Stimulated activated CD8-positive, alpha-beta memory T cell treated with anti-CD3 and anti-CD28 coated beads, Interleukin-12 subunit alpha, Interleukin-12 subunit beta, amount 100 ng/mL, for 1 hour (primary cell): Measurements from ENCODE around the gene ACADM.
A peak's percentile ranks its signal among the peaks of the same experiment; 100 is the strongest.
"Not testable (repeated sequence)": the region's sequence is repeated elsewhere in the genome, so short reads cannot be mapped to it uniquely, and the experiment has no call there.

Source experiments
- DNase-seq: peaks from one replicate; pipeline ENCODE4 v3.0.0-alpha.2; 2020; ENCODE audit warnings: low read depth

Gene ACADM

GRCh38 chr1:75724472-75725022, at the start of gene ACADM:
ACADM (plus strand) TSS chr1:75724709; CDS start chr1:75724788, 79 bp downstream.
- peak; percentile 68 for DNase-seq

- DNase-seq = no peak
These were observed 47.1 kb upstream of the ACADM start for GRCh38 chr1:75677443-75677842.

GRCh38 chr1:75677964-75678363, 46.5 kb upstream of the ACADM start:
- DNase-seq = not testable (repeated sequence)

- no peak for DNase-seq
These were observed 34.0 kb upstream of the ACADM start for GRCh38 chr1:75690547-75690946.

- no peak for DNase-seq
These were observed 31.0 kb upstream of the ACADM start for GRCh38 chr1:75693551-75693950.

DNA sequence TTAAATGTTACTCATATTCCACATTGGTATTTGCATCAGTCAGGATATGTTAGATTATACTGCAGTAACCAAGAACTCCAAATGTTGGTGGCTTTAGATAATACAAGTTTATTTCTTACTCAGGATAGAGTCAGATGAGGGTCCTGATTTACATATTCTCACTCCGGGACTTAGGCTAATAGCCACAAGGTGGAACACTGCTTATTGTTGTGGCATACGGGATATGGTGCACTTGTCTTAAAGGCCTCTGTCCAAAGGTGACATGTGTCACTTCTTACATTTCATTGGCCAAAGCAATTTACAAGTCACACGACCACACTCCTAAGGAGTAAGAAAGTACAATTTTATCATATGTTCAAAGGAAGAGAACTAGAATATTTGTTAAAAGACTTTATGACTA, 28.5 kb upstream of the ACADM start:
- no peak for DNase-seq

GRCh38 chr1:75707191-75707590, 17.3 kb upstream of the ACADM start:
- no peak for DNase-seq

DNA sequence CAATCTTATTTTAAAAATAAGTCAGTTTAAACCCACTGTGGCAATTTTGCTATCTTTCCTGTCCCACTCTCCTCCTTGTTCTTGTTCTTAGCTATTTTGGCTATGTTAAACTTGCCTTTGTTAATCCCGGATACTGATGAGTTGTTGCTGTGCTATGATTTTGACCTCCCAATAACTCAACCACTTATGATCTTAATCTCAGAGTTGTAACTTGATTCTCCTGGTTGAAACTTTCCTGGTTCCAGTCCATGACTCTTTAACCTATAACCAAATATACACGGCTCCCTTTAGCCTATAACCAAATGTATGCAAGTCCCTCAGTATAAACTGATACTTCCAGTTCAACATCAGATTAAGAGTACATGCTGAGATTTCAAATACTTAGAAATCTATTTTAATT, 15.6 kb upstream of the ACADM start:
- no peak for DNase-seq

GRCh38 chr1:75710832-75711231, 13.7 kb upstream of the ACADM start:
- DNase-seq = no peak

GRCh38 chr1:75711846-75712245, 12.7 kb upstream of the ACADM start:
- no peak for DNase-seq

DNA sequence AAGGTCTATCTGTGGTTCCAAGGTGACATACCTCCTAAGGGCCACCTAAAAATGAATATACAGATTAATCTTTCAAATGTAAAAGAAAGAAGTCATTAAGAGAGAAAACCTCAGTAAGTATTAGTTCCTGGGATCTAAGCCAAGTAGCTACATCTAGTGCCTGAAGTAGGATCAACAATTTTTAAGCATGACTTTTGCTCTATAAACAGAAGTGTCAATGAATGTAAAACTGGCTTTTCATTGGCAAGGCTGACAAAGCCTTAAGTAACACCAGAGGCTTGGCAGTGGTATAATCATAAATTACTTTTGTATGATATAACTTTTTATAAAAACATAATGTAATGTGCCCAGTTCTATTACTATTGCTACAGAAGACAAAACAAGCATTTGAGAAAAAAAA, 12.2 kb upstream of the ACADM start:
- DNase-seq = no peak

GRCh38 chr1:75719810-75720209, 4.7 kb upstream of the ACADM start:
- no peak for DNase-seq

GRCh38 chr1:75720325-75720724, 4.2 kb upstream of the ACADM start:
- DNase-seq = no peak

- DNase-seq = no peak
These were observed 3.7 kb upstream of the ACADM start for GRCh38 chr1:75720820-75721219.

GRCh38 chr1:75722246-75722645, 2.3 kb upstream of the ACADM start:
- not testable (repeated sequence) for DNase-seq

GRCh38 chr1:75722966-75723365, 1.5 kb upstream of the ACADM start:
- no peak for DNase-seq

DNA sequence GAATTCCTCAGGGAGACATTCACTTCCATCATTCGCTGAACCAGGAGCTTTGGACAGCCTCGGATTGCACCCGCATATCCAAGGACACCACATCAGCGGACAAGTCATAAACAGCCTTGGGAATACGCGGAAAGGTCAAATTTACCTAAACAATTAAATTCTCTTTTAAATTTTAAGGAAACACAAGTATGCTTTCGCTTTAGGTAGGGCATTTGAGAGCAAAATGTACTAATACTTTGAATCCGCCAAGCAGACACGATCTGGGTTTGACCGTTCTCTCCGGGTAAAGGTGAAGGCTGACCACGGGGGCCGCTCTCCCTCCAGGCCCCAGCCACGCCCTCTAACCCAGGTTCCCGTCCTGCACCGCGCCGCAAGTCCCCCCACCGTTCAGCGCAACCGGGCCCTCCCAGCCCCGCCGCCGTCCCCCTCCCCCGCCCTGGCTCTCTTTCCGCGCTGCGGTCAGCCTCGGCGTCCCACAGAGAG, 479 bp upstream of the ACADM start:
- DNase-seq = peak; percentile 40

DNA sequence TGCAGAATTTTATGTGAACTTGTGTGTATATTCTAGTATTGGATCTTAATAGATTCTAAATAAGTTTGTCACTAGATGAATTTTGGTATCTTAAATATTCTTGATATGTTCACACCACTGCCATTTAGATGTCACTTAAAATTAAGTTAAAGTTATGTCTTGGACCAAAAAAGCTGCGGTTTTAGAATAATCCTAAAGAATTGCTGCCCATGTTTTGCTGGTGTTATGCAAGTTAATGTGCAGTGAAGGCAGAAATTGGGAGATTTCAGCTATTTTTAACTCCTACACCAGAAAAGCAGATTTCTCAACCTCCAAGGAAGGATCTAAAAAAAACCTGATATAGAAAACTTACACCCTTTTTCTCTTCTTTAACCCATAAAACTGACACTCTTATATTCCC, 757 bp downstream of the ACADM start:
- DNase-seq = no peak

DNA sequence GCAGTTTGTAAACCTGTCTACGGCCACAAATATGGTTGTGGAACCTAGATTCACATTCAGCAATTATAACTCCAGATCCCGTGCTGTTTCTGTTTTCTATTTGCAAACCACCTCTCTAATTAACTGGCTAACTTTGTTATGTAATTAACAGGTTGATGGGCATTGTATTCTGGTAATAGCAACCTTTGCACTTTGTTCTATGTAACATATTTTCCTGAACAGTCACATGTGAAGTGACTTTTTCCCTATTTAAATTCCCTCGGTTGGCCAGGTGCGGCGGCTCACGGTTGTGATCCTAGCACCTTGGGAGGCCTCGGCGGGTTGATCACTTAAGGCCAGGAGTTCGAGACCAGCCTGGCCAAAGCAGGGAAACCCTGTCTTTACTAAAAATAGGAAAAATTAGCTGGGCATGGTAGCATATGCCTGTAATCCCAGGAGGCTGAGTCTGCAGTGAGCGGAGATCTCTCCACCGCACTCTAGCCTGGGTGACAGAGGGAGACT, 1.4 kb downstream of the ACADM start:
- DNase-seq = no peak

- DNase-seq = no peak
These were observed 3.1 kb downstream of the ACADM start for GRCh38 chr1:75727571-75727970.

DNA sequence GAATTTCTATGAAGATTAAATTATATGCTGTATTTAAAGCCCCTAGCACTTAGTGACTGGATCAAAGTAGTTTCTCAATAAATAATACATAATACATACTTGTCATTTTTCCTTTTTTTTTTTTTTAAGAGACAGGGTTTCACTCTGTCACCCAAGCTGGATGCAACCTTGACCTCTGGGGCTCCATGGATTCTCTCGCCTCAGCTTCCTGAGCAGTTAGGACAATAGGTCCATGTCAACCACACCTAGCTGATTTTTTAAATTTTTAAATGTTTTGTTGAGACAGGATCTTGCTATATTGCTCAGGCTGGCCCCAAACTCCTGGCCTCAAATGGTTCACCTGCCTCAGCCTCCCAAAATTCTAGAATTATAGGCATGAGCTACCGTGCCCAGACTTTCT, 5.9 kb downstream of the ACADM start:
- no peak for DNase-seq

DNA sequence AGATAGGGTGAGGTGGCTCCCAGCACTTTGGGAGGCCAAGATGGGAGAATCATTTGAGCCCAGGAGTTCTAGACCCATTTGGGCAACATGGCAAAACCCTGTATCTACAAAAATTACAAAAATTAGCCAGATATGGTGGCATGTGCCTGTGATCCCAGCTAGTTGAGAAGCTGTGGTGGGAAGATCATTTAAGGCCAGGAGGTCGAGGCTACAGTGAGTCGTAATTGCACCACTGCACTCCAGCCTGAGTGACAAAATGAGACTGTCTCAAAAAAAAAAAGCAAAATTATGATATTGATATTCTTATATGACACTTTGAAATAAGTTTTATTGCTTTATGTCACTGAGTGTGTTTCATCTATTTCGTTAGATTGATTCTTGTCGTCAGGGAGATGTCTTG, 7.4 kb downstream of the ACADM start:
- DNase-seq = no peak

GRCh38 chr1:75732703-75733102, 8.2 kb downstream of the ACADM start:
- DNase-seq = no peak

- no peak for DNase-seq
These were observed 9.2 kb downstream of the ACADM start for GRCh38 chr1:75733661-75734060.
